Femur (tissue), 1 donor: ENCODE results near the gene CHMP6.
"Not testable (repeated sequence)": the region's sequence is repeated elsewhere in the genome, so short reads cannot be mapped to it uniquely, and the experiment has no call there.

Experiments
- DNase-seq: peaks from one replicate; pipeline ENCODE4 v3.0.0-alpha.2; 2017

The CHMP6 gene

GRCh38 chr17:81016575-81016974 lies 24.9 kb downstream of the CHMP6 start:
- DNase-seq, result no peak

- not testable (repeated sequence) for DNase-seq
Measured at GRCh38 chr17:81017330-81017729, 25.7 kb downstream of the CHMP6 start.

- peak; percentile 64 for DNase-seq
Measured at GRCh38 chr17:81018044-81018802, 26.6 kb downstream of the CHMP6 start.

- DNase-seq, result no peak
Measured at GRCh38 chr17:81019563-81020442, 28.2 kb downstream of the CHMP6 start.

- DNase-seq, result no peak
Measured at GRCh38 chr17:81020443-81020766, 28.8 kb downstream of the CHMP6 start.

GRCh38 chr17:81020767-81021497 lies 29.3 kb downstream of the CHMP6 start:
- peak; percentile 84 for DNase-seq

GRCh38 chr17:81021531-81022343 lies 30.1 kb downstream of the CHMP6 start:
- peak; percentile 27 for DNase-seq

- DNase-seq, result peak; percentile 51
Measured at GRCh38 chr17:81022344-81022676, 30.7 kb downstream of the CHMP6 start.

GRCh38 chr17:81025065-81025740 lies 33.6 kb downstream of the CHMP6 start:
- DNase-seq, result peak; percentile 75

- DNase-seq, result peak; percentile 85
Measured at GRCh38 chr17:81025741-81026129, 34.1 kb downstream of the CHMP6 start.

GRCh38 chr17:81026266-81027036 lies 34.8 kb downstream of the CHMP6 start:
- peak; percentile 20 for DNase-seq

- DNase-seq, result peak; percentile 28
Measured at GRCh38 chr17:81027038-81027437, 35.4 kb downstream of the CHMP6 start.

- DNase-seq, result peak; percentile 32
Measured at GRCh38 chr17:81027591-81028505, 36.2 kb downstream of the CHMP6 start.

GRCh38 chr17:81028506-81028858 lies 36.8 kb downstream of the CHMP6 start:
- peak; percentile 20 for DNase-seq

GRCh38 chr17:81029859-81030258 lies 38.2 kb downstream of the CHMP6 start:
- DNase-seq, result no peak

GRCh38 chr17:81030312-81030711 lies 38.7 kb downstream of the CHMP6 start:
- DNase-seq, result not testable (repeated sequence)

GRCh38 chr17:81030741-81031565 lies 39.3 kb downstream of the CHMP6 start:
- peak; percentile 44 for DNase-seq

- peak; percentile 19 for DNase-seq
Measured at GRCh38 chr17:81031566-81032550, 40.2 kb downstream of the CHMP6 start.
